ENCODE results near the gene ATG9A. TPM values are rescaled to one million over a fixed set of nuclear protein-coding genes. Genes with fewer than 3 reads are reported as not detected.

The ATG9A gene
- total and polyA plus RNA-seq, 4 donors: 22.5 to 49.1 (median 42.6) TPM

DNA sequence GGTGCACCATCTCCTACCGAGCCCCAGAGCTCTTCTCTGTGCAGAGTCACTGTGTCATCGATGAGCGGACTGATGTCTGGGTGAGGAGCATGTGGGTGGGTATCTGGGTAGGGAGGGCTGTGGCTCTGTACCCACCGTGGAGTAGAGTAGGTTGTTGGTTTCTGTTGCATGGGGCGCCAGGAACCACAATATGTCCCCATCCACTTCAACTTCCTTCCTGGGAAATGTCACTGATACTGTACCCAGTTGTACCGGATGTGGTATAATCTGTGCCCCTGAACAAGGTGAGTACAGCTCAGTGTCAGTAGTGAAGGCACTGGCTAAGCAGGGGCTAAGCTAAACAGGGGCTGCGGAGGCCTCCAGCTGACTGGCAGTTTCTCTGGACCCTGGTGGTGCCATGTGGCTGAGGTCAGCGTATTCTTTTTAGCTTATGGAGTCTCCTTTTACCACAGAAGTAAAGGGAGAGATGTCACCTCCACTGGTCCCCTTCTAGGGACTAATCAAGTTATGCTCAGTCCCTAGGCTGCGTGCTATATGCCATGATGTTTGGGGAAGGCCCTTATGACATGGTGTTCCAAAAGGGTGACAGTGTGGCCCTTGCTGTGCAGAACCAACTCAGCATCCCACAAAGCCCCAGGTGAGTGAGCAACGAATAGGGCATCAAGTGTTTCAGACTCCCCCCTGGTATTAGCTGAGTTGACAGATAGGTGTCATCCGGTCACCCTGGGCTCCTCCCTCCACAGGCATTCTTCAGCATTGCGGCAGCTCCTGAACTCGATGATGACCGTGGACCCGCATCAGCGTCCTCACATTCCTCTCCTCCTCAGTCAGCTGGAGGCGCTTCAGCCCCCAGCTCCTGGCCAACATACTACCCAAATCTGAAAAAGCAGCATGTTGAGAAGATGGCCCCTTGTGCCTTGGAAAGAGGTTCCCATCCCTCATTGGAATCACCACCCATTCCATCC is 18.5 kb upstream of the ATG9A start:
- Histone ChIP-seq H3K9ac (ENCODE audit: insufficient read depth in 1 of 2, low read length in 2 of 2) (no peak overlapping the region), H3K4me1 (ENCODE audit: control insufficient read depth in 5 of 5, insufficient read depth in 5 of 5, low read length in 5 of 5) (peaks cover 0 to 42% (median 34%) of the 10 kb centered on the region in 5 donors), H3K27me3 (ENCODE audit: control insufficient read depth in 3 of 3, insufficient read depth in 3 of 3, low read length in 2 of 3) (peaks cover 0 to 10% (median 6%) of the 10 kb centered on the region in 3 donors), H3K4me3 (no peak overlapping the region), H3K9me3 (ENCODE audit: control insufficient read depth in 4 of 4, insufficient read depth in 3 of 4, low read length in 3 of 4) (no peaks in the 10 kb centered on the region), H3K27ac (ENCODE audit: low read depth in 1 of 2, low read length in 1 of 2) (peak overlapping the region in 1 of 2 donors; percentile 70), H3K36me3 (ENCODE audit: control insufficient read depth in 4 of 4, insufficient read depth in 4 of 4, low read length in 4 of 4) (peaks cover 0 to 15% (median 11%) of the 10 kb centered on the region in 4 donors)
- DNase-seq (no peak), ATAC-seq (ENCODE audit: insufficient read depth, low FRiP score) (no peak)
- TF ChIP-seq, protein P1, sequence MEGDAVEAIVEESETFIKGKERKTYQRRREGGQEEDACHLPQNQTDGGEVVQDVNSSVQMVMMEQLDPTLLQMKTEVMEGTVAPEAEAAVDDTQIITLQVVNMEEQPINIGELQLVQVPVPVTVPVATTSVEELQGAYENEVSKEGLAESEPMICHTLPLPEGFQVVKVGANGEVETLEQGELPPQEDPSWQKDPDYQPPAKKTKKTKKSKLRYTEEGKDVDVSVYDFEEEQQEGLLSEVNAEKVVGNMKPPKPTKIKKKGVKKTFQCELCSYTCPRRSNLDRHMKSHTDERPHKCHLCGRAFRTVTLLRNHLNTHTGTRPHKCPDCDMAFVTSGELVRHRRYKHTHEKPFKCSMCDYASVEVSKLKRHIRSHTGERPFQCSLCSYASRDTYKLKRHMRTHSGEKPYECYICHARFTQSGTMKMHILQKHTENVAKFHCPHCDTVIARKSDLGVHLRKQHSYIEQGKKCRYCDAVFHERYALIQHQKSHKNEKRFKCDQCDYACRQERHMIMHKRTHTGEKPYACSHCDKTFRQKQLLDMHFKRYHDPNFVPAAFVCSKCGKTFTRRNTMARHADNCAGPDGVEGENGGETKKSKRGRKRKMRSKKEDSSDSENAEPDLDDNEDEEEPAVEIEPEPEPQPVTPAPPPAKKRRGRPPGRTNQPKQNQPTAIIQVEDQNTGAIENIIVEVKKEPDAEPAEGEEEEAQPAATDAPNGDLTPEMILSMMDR (IDR thresholded peaks at IDR 0.05; ENCODE audit: control extremely low read depth, extremely low read depth): no peak
- WGBS, 2 donors: 63 to 78% methylated on average over 17 of the region's 17 CpGs

DNA sequence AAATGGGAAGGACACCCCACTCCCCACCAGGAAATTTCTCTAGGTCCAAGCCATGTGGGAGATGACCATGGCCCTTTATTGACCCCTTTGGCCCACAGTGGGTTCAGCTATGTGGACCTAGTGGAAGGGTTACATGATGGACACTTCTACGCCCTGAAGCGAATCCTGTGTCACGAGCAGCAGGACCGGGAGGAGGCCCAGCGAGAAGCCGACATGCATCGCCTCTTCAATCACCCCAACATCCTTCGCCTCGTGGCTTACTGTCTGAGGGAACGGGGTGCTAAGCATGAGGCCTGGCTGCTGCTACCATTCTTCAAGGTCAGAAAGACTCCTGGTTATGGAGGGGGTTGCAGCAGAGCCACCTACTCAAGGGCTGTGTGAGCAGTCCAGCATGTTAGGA is 17.1 kb upstream of the ATG9A start:
- DNase-seq: no peak
- TF ChIP-seq, protein P1 (IDR thresholded peaks at IDR 0.05; ENCODE audit: control extremely low read depth, extremely low read depth): no peak
- no peak for ATAC-seq (ENCODE audit: insufficient read depth, low FRiP score)

DNA sequence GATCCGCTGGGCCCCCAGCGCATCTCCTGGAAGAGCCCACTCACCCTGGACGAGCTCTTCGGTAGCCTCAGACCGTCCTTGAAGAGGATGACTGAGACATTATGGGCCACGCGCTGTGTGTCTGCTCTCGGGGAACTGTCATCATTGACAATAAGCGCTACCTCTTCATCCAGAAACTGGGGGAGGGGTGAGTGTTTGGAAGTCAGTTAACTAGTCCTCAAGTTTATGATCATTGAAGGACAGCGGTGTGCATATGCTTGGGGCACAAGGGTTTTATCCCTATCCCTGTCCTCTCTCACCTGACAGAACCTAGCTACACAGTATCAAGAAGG is 16.4 kb upstream of the ATG9A start:
- peaks cover 0 to 42% (median 33%) of the 10 kb centered on the region in 5 donors for H3K4me1 ChIP-seq (ENCODE audit: control insufficient read depth in 5 of 5, insufficient read depth in 5 of 5, low read length in 5 of 5)
- H3K27ac ChIP-seq (ENCODE audit: low read depth in 1 of 2, low read length in 1 of 2): peak overlapping the region; percentile 92 to 99
- H3K4me3 ChIP-seq: peak overlapping the region; percentile 97
- peak overlapping the region; percentile 89 to 98 for H3K9ac ChIP-seq (ENCODE audit: insufficient read depth in 1 of 2, low read length in 2 of 2)
- H3K9me3 ChIP-seq (ENCODE audit: control insufficient read depth in 4 of 4, insufficient read depth in 3 of 4, low read length in 3 of 4): no peaks in the 10 kb centered on the region
- 14 to 18% methylated on average over 10 of the region's 10 CpGs for WGBS, 2 donors
- TF ChIP-seq, protein P1 (IDR thresholded peaks at IDR 0.05; ENCODE audit: control extremely low read depth, extremely low read depth): no peak
- H3K27me3 ChIP-seq (ENCODE audit: control insufficient read depth in 3 of 3, insufficient read depth in 3 of 3, low read length in 2 of 3): no peaks in the 10 kb centered on the region
- DNase-seq: no peak
- ATAC-seq (ENCODE audit: insufficient read depth, low FRiP score): no peak
- H3K36me3 ChIP-seq (ENCODE audit: control insufficient read depth in 4 of 4, insufficient read depth in 4 of 4, low read length in 4 of 4): peaks cover 0 to 15% (median 10%) of the 10 kb centered on the region in 4 donors

More for the DNA sequence above, 17.1 kb upstream of the ATG9A start:
- Histone ChIP-seq H3K9me3 (ENCODE audit: control insufficient read depth in 4 of 4, insufficient read depth in 3 of 4, low read length in 3 of 4) (no peaks in the 10 kb centered on the region), H3K27me3 (ENCODE audit: control insufficient read depth in 3 of 3, insufficient read depth in 3 of 3, low read length in 2 of 3) (no peaks in the 10 kb centered on the region), H3K27ac (ENCODE audit: low read depth in 1 of 2, low read length in 1 of 2) (no peak overlapping the region), H3K36me3 (ENCODE audit: control insufficient read depth in 4 of 4, insufficient read depth in 4 of 4, low read length in 4 of 4) (peaks cover 0 to 15% (median 11%) of the 10 kb centered on the region in 4 donors), H3K9ac (ENCODE audit: insufficient read depth in 1 of 2, low read length in 2 of 2) (no peak overlapping the region), H3K4me1 (ENCODE audit: control insufficient read depth in 5 of 5, insufficient read depth in 5 of 5, low read length in 5 of 5) (peaks cover 0 to 42% (median 33%) of the 10 kb centered on the region in 5 donors), H3K4me3 (no peak overlapping the region)
- WGBS, 2 donors: 95% methylated on average over 10 of the region's 10 CpGs
